ENCODE data around the gene TACR2. TPM values are rescaled to one million over a fixed set of nuclear protein-coding genes. Genes with fewer than 3 reads are reported as not detected.

The TACR2 gene
- total and polyA plus RNA-seq, 2 of the 13 experiments (the other 11 are each of a cell fraction or from before 2014, with no cell fraction given): 0.04 TPM; not detected in 1

DNA sequence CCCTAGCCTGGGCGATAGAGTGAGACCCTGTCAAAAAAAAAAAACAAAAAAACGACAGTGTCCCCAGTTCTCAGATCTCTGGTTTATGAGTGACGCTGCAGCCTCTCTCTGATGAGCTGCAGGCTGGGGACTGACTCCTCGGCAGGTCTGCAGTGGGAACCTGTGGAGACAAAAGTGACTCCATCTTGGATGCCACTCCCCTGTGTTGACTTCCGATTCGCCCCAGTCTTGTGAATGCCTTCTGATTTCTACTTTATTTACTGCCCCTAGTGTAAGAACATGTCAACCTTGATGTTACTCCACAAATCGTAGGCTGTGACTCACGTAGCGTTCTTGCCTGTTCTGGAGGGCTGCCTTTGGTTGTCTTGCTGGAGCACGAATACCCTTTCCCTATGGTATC lies 6.2 kb downstream of the TACR2 start:
- Histone ChIP-seq H4K20me1 (ENCODE audit: insufficient read depth, low read length) (no peaks in the 10 kb centered on the region), H3K9me3 (ENCODE audit: low read length) (no peaks in the 10 kb centered on the region), H3K27me3 (ENCODE audit: control insufficient read depth in 1 of 2, insufficient read depth in 2 of 2, low read length in 2 of 2) (0 out of 5 replicates have a peak, but pooled peaks cover 0 to 4% of the 10 kb centered on the region in 2 experiments), H3K4me1 (ENCODE audit: insufficient read depth, low read length) (peaks cover 13% of the 10 kb centered on the region), H3K9ac (ENCODE audit: insufficient read depth, low read depth, low read length) (no peak overlapping the region), H2AFZ (ENCODE audit: low read length) (no peak overlapping the region), H3K27ac (ENCODE audit: extremely low read length, insufficient read depth, low read length) (no peak overlapping the region), H3K36me3 (replicated peaks in 1 of 2; ENCODE audit: control insufficient read depth in 1 of 2, insufficient read depth in 2 of 2, low read length in 2 of 2) (no peaks in the 10 kb centered on the region), H3K4me3 (replicated peaks in 1 of 3; ENCODE audit: insufficient read depth in 1 of 3, low read depth in 2 of 3, low read length in 3 of 3) (no peak overlapping the region), H3K4me2 (ENCODE audit: low read depth, low read length) (no peak overlapping the region), H3K79me2 (ENCODE audit: insufficient read depth, low read length) (no peaks in the 10 kb centered on the region)
- ChIA-PET POLR2A (no interaction called here), CTCF (ENCODE audit: low intra/inter-chr PET ratio, low total read pairs) (no interaction called here)
- FAIRE-seq (no peak), ATAC-seq (no peak), DNase-seq (ENCODE audit: low spot score) (no peak)
- intact Hi-C loops (cut with micrococcal nuclease; ENCODE audit: unreplicated experiment) (no loop called here), in situ Hi-C loops (cut with HindIII; ENCODE audit: extremely low pct_ligation_motif_present, low pct_unique_long_range_greater_than_20kb) (no loop called here)
- 75% methylated on average over 9 of the region's 10 CpGs for WGBS (ENCODE audit: low lambda C conversion rate)
- no TSS peak for BruUV-seq (replicated peaks)
- no peak for TF ChIP-seq NFE2L2 (IDR thresholded peaks at IDR 0.05; ENCODE audit: low read length)
- TF ChIP-seq ZNF737 (CRISPR knock-in tag; IDR thresholded peaks at IDR 0.05; ENCODE audit: borderline replicate concordance): no peak
- TF ChIP-seq, protein P1, sequence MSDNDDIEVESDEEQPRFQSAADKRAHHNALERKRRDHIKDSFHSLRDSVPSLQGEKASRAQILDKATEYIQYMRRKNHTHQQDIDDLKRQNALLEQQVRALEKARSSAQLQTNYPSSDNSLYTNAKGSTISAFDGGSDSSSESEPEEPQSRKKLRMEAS (IDR thresholded peaks at IDR 0.05): no peak
- TF ChIP-seq HIVEP1 (CRISPR knock-in tag; IDR thresholded peaks at IDR 0.05): no peak
- TF ChIP-seq ZBTB38 (CRISPR knock-in tag; IDR thresholded peaks at IDR 0.05): no peak
- no peak for TF ChIP-seq FIP1L1 (IDR thresholded peaks at IDR 0.05; ENCODE audit: borderline replicate concordance, insufficient read depth, low read depth, low read length)
- TF ChIP-seq, protein P2, sequence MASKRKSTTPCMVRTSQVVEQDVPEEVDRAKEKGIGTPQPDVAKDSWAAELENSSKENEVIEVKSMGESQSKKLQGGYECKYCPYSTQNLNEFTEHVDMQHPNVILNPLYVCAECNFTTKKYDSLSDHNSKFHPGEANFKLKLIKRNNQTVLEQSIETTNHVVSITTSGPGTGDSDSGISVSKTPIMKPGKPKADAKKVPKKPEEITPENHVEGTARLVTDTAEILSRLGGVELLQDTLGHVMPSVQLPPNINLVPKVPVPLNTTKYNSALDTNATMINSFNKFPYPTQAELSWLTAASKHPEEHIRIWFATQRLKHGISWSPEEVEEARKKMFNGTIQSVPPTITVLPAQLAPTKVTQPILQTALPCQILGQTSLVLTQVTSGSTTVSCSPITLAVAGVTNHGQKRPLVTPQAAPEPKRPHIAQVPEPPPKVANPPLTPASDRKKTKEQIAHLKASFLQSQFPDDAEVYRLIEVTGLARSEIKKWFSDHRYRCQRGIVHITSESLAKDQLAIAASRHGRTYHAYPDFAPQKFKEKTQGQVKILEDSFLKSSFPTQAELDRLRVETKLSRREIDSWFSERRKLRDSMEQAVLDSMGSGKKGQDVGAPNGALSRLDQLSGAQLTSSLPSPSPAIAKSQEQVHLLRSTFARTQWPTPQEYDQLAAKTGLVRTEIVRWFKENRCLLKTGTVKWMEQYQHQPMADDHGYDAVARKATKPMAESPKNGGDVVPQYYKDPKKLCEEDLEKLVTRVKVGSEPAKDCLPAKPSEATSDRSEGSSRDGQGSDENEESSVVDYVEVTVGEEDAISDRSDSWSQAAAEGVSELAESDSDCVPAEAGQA (IDR thresholded peaks at IDR 0.05; ENCODE audit: low read depth): no peak
- TF ChIP-seq, protein P2 (CRISPR knock-in tag; IDR thresholded peaks at IDR 0.05; ENCODE audit: borderline replicate concordance): no peak
- TF ChIP-seq, protein P3, sequence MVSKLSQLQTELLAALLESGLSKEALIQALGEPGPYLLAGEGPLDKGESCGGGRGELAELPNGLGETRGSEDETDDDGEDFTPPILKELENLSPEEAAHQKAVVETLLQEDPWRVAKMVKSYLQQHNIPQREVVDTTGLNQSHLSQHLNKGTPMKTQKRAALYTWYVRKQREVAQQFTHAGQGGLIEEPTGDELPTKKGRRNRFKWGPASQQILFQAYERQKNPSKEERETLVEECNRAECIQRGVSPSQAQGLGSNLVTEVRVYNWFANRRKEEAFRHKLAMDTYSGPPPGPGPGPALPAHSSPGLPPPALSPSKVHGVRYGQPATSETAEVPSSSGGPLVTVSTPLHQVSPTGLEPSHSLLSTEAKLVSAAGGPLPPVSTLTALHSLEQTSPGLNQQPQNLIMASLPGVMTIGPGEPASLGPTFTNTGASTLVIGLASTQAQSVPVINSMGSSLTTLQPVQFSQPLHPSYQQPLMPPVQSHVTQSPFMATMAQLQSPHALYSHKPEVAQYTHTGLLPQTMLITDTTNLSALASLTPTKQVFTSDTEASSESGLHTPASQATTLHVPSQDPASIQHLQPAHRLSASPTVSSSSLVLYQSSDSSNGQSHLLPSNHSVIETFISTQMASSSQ (IDR thresholded peaks at IDR 0.05; ENCODE audit: low read depth): no peak
- TF ChIP-seq, protein P3 (CRISPR knock-in tag; IDR thresholded peaks at IDR 0.05; ENCODE audit: borderline replicate concordance): no peak
- TF ChIP-seq RNF2 (conservative IDR thresholded peaks at IDR 0.05; ENCODE audit: low read depth): no peak
- no peak for TF ChIP-seq MBNL3 (CRISPR knock-in tag; conservative IDR thresholded peaks at IDR 0.05)
- TF ChIP-seq ZZZ3 (CRISPR knock-in tag; IDR thresholded peaks at IDR 0.05; ENCODE audit: borderline replicate concordance): no peak
- TF ChIP-seq HCFC1 (IDR thresholded peaks at IDR 0.05; ENCODE audit: low read depth, low read length): no peak

Data from HepG2 (cell line).